NCI-H1092 (cell line): Measurements from ENCODE around the gene OR5AL1.
"Not testable (repeated sequence)": the region's sequence is repeated elsewhere in the genome, so short reads cannot be mapped to it uniquely, and the experiment has no call there.

Experiments
- DNase-seq: peaks from one replicate; lab custom pipeline; 2025; lab: John Stamatoyannopoulos, UW

Gene OR5AL1

DNA sequence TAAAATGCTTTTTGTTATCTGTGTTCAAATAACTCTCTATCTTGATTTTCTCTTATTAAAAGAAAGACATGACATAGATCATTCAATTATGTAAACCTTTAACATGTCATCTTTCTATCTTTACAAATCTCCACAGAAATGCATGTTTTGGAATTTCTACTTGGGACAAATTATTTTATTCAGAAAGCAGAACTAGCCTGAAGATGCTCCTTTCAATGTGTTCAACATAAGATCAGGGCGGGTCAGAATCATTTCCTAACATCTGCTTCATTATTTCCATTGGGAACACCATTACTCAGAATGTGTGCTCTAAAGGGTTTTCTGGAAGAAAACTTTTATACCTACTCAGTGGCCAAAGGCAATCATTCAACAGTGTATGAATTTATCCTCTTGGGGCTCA is at the start of gene OR5AL1:
Gene OR5AL1, plus strand, starts transcription at position 301 of the 400 bp plus-strand sequence.
- DNase-seq = no peak

DNA sequence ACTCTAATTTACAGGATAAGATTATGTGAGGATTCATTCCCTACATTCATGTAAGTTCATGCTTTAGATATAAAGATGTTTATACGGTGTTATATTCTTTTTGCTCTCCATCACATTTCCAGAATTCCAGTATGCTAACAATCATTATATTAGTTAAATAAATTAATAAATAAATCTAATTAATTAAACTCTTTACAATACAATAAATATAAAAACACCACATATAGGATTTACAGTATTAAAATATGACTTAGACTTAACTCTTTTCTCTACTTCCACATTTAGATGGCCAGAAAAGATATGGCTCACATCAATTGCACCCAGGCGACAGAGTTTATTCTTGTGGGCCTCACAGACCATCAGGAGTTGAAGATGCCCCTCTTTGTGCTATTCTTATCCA is 37.2 kb upstream of the OR5AL1 start, which contains the start of gene OR8U1:
Gene OR8U1, plus strand, starts transcription at position 301 of the 400 bp plus-strand sequence. Its CDS starts 0 bp downstream, at position 301.
- DNase-seq = no peak

DNA sequence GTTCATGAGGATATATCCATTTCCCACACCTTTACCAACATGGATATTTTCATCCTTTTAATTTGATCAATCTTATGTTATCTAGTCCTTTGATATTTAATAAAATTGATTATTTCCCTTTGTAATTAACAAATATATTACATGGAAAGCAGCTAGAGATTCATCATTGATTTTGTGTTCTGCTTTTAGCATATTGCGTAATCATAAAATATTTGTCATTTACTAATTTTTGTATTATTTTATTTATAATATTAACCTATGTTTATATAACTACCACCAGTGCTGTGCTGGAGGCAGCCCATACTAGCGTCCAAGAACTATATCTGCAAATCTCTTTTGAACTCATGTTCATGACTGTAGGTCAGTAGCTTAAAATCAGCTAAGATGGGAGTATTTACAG is 32.4 kb upstream of the OR5AL1 start:
- no peak for DNase-seq

DNA sequence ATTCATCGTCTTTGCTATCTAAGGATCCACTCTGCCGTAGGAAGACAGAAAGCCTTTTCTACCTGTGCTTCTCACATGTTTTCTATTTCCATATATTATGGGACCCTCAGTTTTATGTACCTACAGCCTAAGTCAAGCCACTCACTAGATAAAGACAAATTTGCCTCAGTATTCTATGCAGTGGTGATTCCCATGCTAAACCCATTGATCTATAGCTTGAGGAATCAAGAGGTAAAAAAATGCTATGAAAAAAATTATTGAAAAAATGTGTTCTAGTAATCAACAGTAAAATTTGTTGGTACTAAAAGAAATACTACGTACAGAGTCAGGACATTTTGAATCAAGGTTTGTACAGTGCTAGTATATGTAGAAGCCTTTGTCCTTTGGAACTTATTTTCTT is 18.1 kb upstream of the OR5AL1 start:
- no peak for DNase-seq

DNA sequence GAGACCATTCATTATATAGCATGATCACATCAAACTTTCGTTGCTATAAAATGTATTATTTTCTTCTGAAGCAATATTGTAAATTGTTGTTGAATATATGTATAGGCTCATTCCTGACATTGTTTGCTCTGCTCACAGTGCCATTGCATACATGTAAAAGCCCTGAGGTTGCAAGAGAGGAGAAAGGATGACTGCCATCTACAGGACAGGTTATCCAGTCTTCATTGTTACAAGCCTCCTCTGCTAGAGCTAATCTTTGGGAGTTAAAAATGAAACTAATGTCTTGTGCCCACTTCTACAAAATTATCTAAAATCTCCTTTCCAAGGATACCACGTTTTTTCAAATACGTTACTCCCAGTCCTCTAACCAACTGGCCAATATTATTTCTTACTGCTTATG is 16.4 kb upstream of the OR5AL1 start:
- no peak for DNase-seq

DNA sequence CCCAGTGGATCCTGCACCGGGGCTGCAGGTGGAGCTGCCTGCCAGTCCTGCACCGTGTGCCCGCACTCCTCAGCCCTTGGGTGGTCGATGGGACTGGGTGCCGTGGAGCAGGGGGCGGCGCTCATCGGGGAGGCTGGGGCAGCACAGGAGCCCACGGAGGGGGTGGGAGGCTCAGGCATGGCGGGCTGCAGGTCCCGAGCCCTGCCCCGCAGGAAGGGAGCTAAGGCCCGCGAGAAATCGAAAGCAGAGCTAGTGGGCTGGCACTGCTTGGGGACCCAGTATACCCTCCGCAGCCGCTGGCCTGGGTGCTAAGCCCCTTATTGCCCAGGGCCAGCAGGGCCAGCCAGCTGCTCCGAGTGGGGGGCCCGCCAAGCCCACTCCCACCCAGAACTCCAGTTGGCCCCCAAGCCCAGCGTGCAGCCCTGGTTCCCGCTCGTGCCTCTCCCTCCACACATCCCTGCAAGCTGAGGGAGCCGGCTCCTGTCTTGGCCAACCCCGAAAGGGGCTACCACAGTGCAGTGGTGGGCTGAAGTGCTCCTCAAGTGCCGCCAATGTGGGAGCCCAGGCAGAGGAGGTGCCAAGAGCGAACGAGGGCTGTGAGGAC is 10.5 kb upstream of the OR5AL1 start:
- DNase-seq = not testable (repeated sequence)

DNA sequence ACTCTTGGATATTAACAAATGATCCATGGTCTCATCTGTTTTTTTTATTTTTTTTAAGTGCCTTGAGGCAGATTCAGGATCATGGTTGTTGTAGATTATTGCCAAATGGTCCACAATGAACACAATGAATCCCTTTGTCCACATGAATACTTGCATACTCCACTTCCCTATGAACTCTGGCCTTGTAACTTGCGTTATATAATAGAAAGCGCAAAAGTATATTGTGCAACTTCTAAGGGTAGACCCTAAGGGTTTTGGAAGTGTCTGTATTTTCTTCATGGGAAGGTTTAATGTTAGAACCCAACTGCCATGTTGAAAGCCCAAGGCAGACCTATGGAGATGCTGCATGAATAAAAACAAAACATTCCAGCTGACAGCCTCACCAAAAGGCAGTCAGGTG is 8.1 kb upstream of the OR5AL1 start:
- DNase-seq = no peak

DNA sequence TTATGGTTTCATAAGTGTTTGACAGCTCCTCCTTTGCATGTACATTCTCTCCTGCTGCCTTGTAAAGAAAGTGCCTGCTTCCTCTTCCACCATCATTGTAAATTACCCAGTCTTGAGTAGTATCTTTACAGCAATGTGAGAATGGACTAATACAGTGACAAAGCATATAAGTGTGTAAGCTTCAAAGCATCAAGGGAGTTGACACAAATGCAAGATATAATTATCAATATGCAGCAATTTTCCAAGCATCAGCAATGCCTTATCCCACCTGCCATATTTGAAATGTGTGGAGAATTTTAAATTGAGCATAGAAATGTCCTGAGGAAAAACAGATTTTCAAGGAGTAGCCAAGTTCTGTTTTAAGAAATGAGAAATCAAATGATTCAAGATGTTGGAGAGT is 1.7 kb upstream of the OR5AL1 start:
- DNase-seq = no peak

DNA sequence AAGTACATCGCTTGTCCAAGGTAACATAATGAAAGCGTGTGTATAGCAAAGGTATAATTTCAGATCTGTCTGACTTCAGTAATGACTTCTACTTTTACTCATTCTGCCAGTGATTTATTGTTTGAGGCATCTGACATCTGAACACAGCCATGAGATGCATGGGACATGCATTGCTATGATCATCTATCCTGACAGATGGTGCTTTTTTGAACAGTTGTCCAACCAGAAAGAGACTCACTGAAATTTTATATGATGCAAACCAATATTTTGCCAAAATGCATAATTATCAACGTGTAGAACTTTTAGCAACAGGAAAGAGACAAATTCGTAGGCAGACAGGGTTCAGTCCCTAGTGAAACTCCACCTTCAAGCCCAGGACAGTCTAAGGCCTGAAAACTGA is 41.0 kb downstream of the OR5AL1 start:
- no peak for DNase-seq

DNA sequence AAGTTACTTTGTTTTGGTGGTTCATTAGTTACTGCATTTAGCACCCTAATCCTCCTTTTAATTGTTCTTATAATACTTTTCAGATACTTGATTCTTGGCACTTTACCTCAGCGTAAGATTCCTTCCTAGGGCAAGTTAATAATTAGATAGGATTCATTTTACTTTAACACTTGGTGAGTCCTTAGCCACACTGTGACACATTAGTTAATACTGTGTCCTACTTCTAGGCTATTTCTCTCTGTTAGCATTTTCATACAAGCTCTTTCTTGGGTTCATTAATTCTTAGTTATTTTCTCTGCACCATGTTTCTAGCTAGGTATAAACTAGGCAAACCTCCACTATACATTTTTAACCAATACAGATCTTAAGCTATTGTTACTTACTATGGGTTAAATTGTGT is 44.6 kb downstream of the OR5AL1 start:
- no peak for DNase-seq
